ENCODE data around the gene HACE1.
"Not testable (repeated sequence)": the region's sequence is repeated elsewhere in the genome, so short reads cannot be mapped to it uniquely, and the experiment has no call there.

The HACE1 gene

DNA sequence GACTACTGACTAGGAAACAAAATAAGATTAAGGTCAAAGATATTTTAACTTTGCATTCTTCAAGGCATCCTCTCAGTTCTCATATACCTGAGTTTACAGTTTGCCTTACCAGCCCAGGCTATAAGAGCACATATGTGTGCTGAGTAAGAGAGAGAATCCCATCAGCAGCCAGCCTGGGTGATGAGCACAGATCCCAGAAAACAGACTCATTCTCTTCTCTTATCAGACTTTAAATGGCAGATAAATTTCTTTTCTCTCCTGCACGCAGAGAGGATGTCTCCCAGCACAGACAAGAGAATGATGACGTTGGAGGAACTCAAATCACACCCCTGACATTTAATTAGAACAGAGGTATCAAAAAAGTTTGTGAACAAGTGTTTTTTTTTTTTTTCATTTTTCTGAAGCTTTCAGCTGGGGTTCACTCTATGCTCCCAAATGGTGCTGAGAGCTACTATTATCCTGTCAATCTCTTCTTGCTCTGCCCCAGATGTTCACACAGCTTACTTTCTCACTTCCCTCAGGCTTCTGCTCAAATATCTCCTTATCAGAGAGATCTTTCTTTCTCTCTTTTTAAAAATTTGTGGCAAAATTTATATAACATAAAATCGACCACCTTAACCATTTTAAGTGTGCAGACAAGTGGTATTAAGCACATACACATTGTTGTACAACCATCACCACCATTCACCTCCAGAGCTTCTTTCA, 22.4 kb upstream of the HACE1 start:
- Histone ChIP-seq H3K4me3 (ENCODE audit: low read depth, low read length) (no peak overlapping the region), H3K27me3 (ENCODE audit: control insufficient read depth, insufficient read depth, low read length) (no peaks in the 10 kb centered on the region)

GRCh38 chr6:104862456-104862855, 2.7 kb upstream of the HACE1 start:
- H3K4me3 ChIP-seq (ENCODE audit: low read depth, low read length), result no peak overlapping the region
- no peak overlapping the region for H3K9ac ChIP-seq (ENCODE audit: low read depth, low read length)
- no peaks in the 10 kb centered on the region for H3K27me3 ChIP-seq (ENCODE audit: control insufficient read depth, insufficient read depth, low read length)
- no peaks in the 10 kb centered on the region for H3K36me3 ChIP-seq (ENCODE audit: control insufficient read depth, insufficient read depth, low read length)
- no peaks in the 10 kb centered on the region for H3K9me3 ChIP-seq (ENCODE audit: control insufficient read depth, insufficient read depth, low read length)
- H3K4me1 ChIP-seq (ENCODE audit: control insufficient read depth, insufficient read depth, low read length), result no peaks in the 10 kb centered on the region

More for the DNA sequence above, 22.4 kb upstream of the HACE1 start:
- Histone ChIP-seq H3K36me3 (ENCODE audit: control insufficient read depth, insufficient read depth, low read length) (no peaks in the 10 kb centered on the region), H3K9me3 (ENCODE audit: control insufficient read depth, insufficient read depth, low read length) (no peaks in the 10 kb centered on the region), H3K4me1 (ENCODE audit: control insufficient read depth, insufficient read depth, low read length) (no peaks in the 10 kb centered on the region), H3K9ac (ENCODE audit: low read depth, low read length) (no peak overlapping the region)

GRCh38 chr6:104860221-104860620, 502 bp upstream of the HACE1 start:
- Histone ChIP-seq H3K9me3 (ENCODE audit: control insufficient read depth, insufficient read depth, low read length) (no peaks in the 10 kb centered on the region), H3K36me3 (ENCODE audit: control insufficient read depth, insufficient read depth, low read length) (no peaks in the 10 kb centered on the region), H3K9ac (ENCODE audit: low read depth, low read length) (no peak overlapping the region), H3K27me3 (ENCODE audit: control insufficient read depth, insufficient read depth, low read length) (no peaks in the 10 kb centered on the region), H3K4me1 (ENCODE audit: control insufficient read depth, insufficient read depth, low read length) (no peaks in the 10 kb centered on the region), H3K4me3 (ENCODE audit: low read depth, low read length) (peak overlapping the region; percentile 80)

DNA sequence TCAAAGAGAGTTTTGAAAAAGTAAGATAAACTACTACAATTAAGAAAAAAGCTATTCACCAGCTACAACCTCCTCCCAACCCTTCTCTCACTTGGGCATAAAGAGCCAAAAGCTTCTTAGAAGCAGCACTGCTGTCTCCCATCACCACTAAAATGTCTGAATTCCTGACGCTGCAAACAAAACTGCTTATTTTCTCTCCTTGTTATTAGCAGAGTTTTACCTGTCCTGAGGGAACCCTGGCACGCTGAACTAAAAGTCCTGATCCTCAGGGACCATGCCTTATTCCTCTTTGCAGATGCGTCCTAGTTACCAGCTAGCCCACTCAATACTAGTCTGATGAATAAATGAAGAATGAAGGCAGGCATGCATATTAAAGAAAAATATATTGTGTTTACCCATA, 1.1 kb downstream of the HACE1 start:
- Histone ChIP-seq H3K36me3 (ENCODE audit: control insufficient read depth, insufficient read depth, low read length) (no peaks in the 10 kb centered on the region), H3K4me1 (ENCODE audit: control insufficient read depth, insufficient read depth, low read length) (no peaks in the 10 kb centered on the region), H3K9ac (ENCODE audit: low read depth, low read length) (no peak overlapping the region), H3K9me3 (ENCODE audit: control insufficient read depth, insufficient read depth, low read length) (no peaks in the 10 kb centered on the region), H3K4me3 (ENCODE audit: low read depth, low read length) (peak overlapping the region; percentile 80), H3K27me3 (ENCODE audit: control insufficient read depth, insufficient read depth, low read length) (no peaks in the 10 kb centered on the region)

DNA sequence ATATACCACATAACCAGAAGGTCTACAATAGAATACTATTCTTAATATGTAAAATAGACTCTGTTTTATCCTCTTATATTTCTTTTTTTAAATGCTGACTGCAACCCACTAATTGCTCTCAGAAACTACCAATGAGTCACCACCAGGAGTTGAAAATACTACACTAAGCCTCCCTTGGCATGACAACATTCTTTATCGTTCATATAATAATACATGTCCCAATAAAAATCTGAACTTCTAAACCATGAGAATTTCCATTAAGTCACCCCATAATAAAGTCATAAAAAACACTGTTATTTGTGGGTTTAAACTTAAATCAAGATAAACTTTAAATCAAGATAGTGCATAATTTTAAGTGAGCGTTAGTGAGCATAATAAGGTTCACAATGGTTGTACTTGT, 4.2 kb downstream of the HACE1 start:
- Histone ChIP-seq H3K9me3 (ENCODE audit: control insufficient read depth, insufficient read depth, low read length) (no peaks in the 10 kb centered on the region), H3K4me3 (ENCODE audit: low read depth, low read length) (no peak overlapping the region), H3K9ac (ENCODE audit: low read depth, low read length) (no peak overlapping the region), H3K27me3 (ENCODE audit: control insufficient read depth, insufficient read depth, low read length) (no peaks in the 10 kb centered on the region), H3K36me3 (ENCODE audit: control insufficient read depth, insufficient read depth, low read length) (peaks cover 2% of the 10 kb centered on the region), H3K4me1 (ENCODE audit: control insufficient read depth, insufficient read depth, low read length) (no peaks in the 10 kb centered on the region)

- H3K4me3 ChIP-seq (ENCODE audit: low read depth, low read length); H3K36me3 ChIP-seq (ENCODE audit: control insufficient read depth, insufficient read depth, low read length); H3K9me3 ChIP-seq (ENCODE audit: control insufficient read depth, insufficient read depth, low read length); H3K9ac ChIP-seq (ENCODE audit: low read depth, low read length); H3K4me1 ChIP-seq (ENCODE audit: control insufficient read depth, insufficient read depth, low read length); H3K27me3 ChIP-seq (ENCODE audit: control insufficient read depth, insufficient read depth, low read length): not testable (repeated sequence)
These were observed 12.0 kb downstream of the HACE1 start for GRCh38 chr6:104847721-104848120.

DNA sequence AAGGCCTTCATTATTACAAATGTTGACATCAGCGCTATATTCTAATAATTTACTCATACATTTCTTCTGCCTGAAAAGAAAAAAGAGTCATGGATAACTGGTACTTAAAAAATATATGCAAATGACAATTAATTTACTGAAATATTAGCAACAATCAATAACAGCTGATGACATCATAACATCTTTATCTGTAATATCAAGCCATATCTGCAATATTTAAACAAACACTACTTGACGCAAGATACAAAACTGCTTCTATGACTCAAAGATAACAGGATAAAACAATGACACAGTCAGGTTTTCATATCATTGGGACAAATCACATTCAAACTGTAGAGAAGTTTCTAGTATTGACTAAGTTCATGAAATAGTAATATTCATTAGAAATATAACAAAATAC, 16.5 kb downstream of the HACE1 start:
- Histone ChIP-seq H3K9me3 (ENCODE audit: control insufficient read depth, insufficient read depth, low read length) (no peaks in the 10 kb centered on the region), H3K27me3 (ENCODE audit: control insufficient read depth, insufficient read depth, low read length) (no peaks in the 10 kb centered on the region), H3K9ac (ENCODE audit: low read depth, low read length) (no peak overlapping the region), H3K4me1 (ENCODE audit: control insufficient read depth, insufficient read depth, low read length) (no peaks in the 10 kb centered on the region), H3K4me3 (ENCODE audit: low read depth, low read length) (no peak overlapping the region), H3K36me3 (ENCODE audit: control insufficient read depth, insufficient read depth, low read length) (no peaks in the 10 kb centered on the region)

- Histone ChIP-seq H3K9ac (ENCODE audit: low read depth, low read length) (no peak overlapping the region), H3K36me3 (ENCODE audit: control insufficient read depth, insufficient read depth, low read length) (no peaks in the 10 kb centered on the region), H3K4me3 (ENCODE audit: low read depth, low read length) (no peak overlapping the region), H3K4me1 (ENCODE audit: control insufficient read depth, insufficient read depth, low read length) (no peaks in the 10 kb centered on the region), H3K9me3 (ENCODE audit: control insufficient read depth, insufficient read depth, low read length) (no peaks in the 10 kb centered on the region), H3K27me3 (ENCODE audit: control insufficient read depth, insufficient read depth, low read length) (no peaks in the 10 kb centered on the region)
These were observed 22.6 kb downstream of the HACE1 start for GRCh38 chr6:104837158-104837557.

- H3K36me3 ChIP-seq (ENCODE audit: control insufficient read depth, insufficient read depth, low read length); H3K4me1 ChIP-seq (ENCODE audit: control insufficient read depth, insufficient read depth, low read length); H3K9ac ChIP-seq (ENCODE audit: low read depth, low read length): not testable (repeated sequence)
These were observed 23.2 kb downstream of the HACE1 start for GRCh38 chr6:104836479-104837020.

GRCh38 chr6:104835782-104836181, 23.9 kb downstream of the HACE1 start:
- Histone ChIP-seq H3K4me1 (ENCODE audit: control insufficient read depth, insufficient read depth, low read length) (no peaks in the 10 kb centered on the region), H3K27me3 (ENCODE audit: control insufficient read depth, insufficient read depth, low read length) (no peaks in the 10 kb centered on the region), H3K9me3 (ENCODE audit: control insufficient read depth, insufficient read depth, low read length) (no peaks in the 10 kb centered on the region), H3K4me3 (ENCODE audit: low read depth, low read length) (no peak overlapping the region), H3K36me3 (ENCODE audit: control insufficient read depth, insufficient read depth, low read length) (no peaks in the 10 kb centered on the region), H3K9ac (ENCODE audit: low read depth, low read length) (no peak overlapping the region)

More at GRCh38 chr6:104836479-104837020, 23.2 kb downstream of the HACE1 start:
- H3K4me3 ChIP-seq (ENCODE audit: low read depth, low read length); H3K27me3 ChIP-seq (ENCODE audit: control insufficient read depth, insufficient read depth, low read length); H3K9me3 ChIP-seq (ENCODE audit: control insufficient read depth, insufficient read depth, low read length): not testable (repeated sequence)

DNA sequence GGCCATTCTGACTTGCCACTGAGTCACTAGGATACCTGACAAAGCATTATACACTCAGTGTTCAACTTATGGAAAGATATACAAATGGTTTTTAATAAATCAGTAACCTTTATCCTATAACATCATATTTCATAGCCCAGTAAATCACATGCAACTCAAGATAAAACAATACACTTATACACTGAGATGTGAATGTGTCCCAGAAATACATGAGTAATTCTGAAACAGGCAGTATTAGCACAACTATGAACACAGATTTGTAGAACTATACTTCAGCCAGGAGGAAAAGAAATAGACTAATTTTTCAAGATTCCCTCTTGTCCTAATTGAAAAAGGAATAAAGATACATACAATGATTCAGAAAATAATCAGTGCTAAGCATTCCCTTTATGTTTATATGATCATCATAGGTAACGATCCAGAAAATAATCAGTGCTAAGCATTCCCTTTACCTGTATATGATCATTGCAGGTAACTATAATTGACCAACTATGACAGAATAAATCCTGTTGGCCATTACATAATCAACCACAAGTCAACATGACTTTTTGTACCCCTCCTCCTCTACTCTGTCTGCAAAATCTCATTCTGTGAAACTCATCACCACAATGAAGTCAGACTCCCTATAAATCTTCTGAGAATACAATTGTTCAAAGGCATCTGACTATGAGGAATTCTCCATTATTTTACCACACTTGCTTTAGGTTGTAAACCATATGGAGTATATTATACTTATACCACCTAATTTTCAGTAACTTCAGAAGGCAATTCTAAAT, 30.3 kb downstream of the HACE1 start:
- no peak overlapping the region for H3K9ac ChIP-seq (ENCODE audit: low read depth, low read length)
- H3K9me3 ChIP-seq (ENCODE audit: control insufficient read depth, insufficient read depth, low read length), result peaks cover 3% of the 10 kb centered on the region
- no peaks in the 10 kb centered on the region for H3K36me3 ChIP-seq (ENCODE audit: control insufficient read depth, insufficient read depth, low read length)
- no peaks in the 10 kb centered on the region for H3K4me1 ChIP-seq (ENCODE audit: control insufficient read depth, insufficient read depth, low read length)
- H3K4me3 ChIP-seq (ENCODE audit: low read depth, low read length), result no peak overlapping the region
- no peaks in the 10 kb centered on the region for H3K27me3 ChIP-seq (ENCODE audit: control insufficient read depth, insufficient read depth, low read length)

DNA sequence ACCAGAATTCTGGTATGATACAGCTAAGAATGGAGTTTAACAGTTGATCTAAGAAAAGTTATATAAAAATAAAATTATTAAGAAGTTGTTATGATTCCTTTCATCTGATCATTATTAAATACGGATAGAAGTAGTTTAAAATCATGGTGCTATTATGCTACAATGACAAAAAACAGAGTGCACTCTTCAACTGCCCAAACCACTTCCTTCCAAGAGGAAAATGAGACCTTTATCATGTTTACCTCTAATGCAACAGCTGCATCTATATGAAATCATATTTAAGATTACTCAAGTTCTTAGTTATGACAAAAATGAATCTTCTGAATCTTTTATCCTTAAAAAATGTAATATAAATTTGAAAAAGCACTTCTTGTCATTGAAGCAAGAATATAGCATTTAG, 31.2 kb downstream of the HACE1 start:
- Histone ChIP-seq H3K4me1 (ENCODE audit: control insufficient read depth, insufficient read depth, low read length) (no peaks in the 10 kb centered on the region), H3K9me3 (ENCODE audit: control insufficient read depth, insufficient read depth, low read length) (peaks cover 3% of the 10 kb centered on the region), H3K27me3 (ENCODE audit: control insufficient read depth, insufficient read depth, low read length) (no peaks in the 10 kb centered on the region), H3K36me3 (ENCODE audit: control insufficient read depth, insufficient read depth, low read length) (no peaks in the 10 kb centered on the region), H3K4me3 (ENCODE audit: low read depth, low read length) (no peak overlapping the region), H3K9ac (ENCODE audit: low read depth, low read length) (no peak overlapping the region)

All from iPS-15b (cell line).